Measurements from ENCODE around the gene TUBB8B.
"Not testable (repeated sequence)": the region's sequence is repeated elsewhere in the genome, so short reads cannot be mapped to it uniquely, and the experiment has no call there.

The TUBB8B gene

GRCh38 chr18:49176-49665 lies at the start of gene TUBB8B:
Gene TUBB8B, minus strand, starts transcription at chr18:49615. Its CDS starts 58 bp downstream, at chr18:49557.
- in situ Hi-C loops (cut with MboI; ENCODE audit: low sequenced_read_pairs): not testable (repeated sequence)

DNA sequence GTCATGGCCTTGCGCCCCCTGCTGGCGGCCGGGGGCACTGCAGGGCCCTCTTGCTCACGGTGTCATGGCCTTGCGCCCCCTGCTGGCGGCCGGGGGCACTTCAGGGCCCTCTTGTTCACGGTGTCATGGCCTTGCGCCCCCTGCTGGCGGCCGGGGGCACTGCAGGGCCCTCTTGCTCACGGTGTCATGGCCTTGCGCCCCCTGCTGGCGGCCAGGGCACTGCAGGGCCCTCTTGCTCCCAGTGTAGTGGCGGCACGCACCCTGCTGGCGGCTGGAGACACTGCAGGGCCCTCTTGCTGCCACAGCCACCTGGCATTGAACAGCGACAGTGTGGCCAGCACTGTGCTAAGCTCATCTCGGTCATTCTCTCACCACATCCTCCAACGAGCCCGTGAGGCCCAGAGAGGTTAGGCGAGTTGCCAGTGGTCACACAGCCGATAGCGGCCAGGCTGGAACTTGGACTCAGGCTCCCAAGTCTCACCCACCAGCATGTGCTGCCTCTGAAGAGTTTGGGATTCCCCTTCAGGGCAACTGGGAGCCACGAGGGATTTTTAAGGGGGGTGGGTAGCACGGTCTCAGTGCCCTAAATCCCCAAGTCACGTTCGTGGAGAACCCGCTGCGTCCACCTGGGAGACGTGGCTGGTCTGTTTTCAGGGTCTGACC lies 48.0 kb upstream of the TUBB8B start:
- in situ Hi-C loops (cut with MboI; ENCODE audit: low sequenced_read_pairs): not testable (repeated sequence)

DNA sequence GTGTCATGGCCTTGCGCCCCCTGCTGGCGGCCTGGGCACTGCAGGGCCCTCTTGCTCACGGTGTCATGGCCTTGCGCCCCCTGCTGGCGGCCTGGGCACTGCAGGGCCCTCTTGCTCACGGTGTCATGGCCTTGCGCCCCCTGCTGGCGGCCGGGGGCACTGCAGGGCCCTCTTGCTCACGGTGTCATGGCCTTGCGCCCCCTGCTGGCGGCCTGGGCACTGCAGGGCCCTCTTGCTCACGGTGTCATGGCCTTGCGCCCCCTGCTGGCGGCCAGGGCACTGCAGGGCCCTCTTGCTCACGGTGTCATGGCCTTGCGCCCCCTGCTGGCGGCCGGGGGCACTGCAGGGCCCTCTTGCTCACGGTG lies 47.3 kb upstream of the TUBB8B start:
- in situ Hi-C loops (cut with MboI; ENCODE audit: low sequenced_read_pairs): not testable (repeated sequence)

DNA sequence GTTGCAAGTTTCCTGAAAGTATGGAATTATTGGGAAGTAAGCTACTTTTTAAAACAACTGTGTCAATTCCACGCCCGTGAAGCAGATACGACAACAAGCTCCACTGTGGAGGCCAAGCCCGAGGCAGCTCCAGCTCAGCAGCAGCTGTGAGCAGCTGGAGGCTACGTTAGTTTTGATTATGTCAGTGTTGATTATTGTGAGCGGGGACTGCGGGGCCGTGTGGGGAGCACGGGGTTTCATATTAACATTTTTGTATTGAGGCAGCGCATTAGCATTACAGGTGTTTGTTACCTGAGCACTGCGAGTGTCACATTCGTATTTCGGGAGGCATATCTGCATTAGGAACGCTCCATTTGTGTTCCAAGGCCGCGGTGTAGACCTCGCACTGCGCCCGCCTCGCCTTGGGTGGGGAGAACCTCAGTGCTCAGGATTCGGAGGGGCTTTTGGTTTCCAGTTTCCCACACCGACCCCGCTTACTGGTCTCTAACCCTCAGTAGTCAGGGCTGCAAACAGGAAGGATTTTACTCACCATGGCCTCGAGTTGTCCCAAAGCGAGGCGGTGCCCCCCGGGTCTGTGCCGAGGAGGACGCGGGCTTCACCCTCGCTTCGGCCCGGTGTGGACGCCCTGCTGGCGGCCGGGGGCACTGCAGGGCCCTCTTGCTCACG lies 46.8 kb upstream of the TUBB8B start:
- in situ Hi-C loops (cut with MboI; ENCODE audit: low sequenced_read_pairs): not testable (repeated sequence)

GRCh38 chr18:95580-95979 lies 46.2 kb upstream of the TUBB8B start:
- in situ Hi-C loops (cut with MboI; ENCODE audit: low sequenced_read_pairs): not testable (repeated sequence)

GRCh38 chr18:93897-94408 lies 44.5 kb upstream of the TUBB8B start:
- in situ Hi-C loops (cut with MboI; ENCODE audit: low sequenced_read_pairs): not testable (repeated sequence)

- in situ Hi-C loops (cut with MboI; ENCODE audit: low sequenced_read_pairs): not testable (repeated sequence)
Measured at GRCh38 chr18:91561-91960, 42.1 kb upstream of the TUBB8B start.

GRCh38 chr18:90396-91193 lies 41.2 kb upstream of the TUBB8B start:
- in situ Hi-C loops (cut with MboI; ENCODE audit: low sequenced_read_pairs): not testable (repeated sequence)

DNA sequence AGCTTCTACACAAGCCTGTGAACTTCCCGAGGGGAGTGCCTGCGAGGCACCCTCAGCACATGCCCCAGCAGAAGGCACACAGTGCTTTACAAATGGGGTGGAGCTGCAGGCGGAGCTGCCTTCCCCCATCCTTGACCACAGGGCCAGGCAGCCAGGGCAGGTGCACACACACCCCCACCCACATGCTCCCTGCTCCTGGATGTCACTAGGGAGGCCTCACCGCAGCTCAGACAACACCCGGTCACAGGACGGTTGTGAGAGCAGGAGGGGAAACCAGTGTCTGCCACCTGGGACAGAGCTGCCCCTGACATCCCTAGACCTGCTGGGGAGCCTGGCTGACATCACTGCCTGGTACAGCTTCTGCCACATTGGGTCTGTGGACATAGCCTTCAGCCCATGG lies 39.7 kb upstream of the TUBB8B start:
- in situ Hi-C loops (cut with MboI; ENCODE audit: low sequenced_read_pairs): not testable (repeated sequence)

- in situ Hi-C loops (cut with MboI; ENCODE audit: low sequenced_read_pairs): not testable (repeated sequence)
Measured at GRCh38 chr18:84801-85200, 35.4 kb upstream of the TUBB8B start.

- in situ Hi-C loops (cut with MboI; ENCODE audit: low sequenced_read_pairs): not testable (repeated sequence)
Measured at GRCh38 chr18:82626-83209, 33.3 kb upstream of the TUBB8B start.

GRCh38 chr18:80881-81280 lies 31.5 kb upstream of the TUBB8B start:
- in situ Hi-C loops (cut with MboI; ENCODE audit: low sequenced_read_pairs): not testable (repeated sequence)

- in situ Hi-C loops (cut with MboI; ENCODE audit: low sequenced_read_pairs): not testable (repeated sequence)
Measured at GRCh38 chr18:80202-80601, 30.8 kb upstream of the TUBB8B start.

- in situ Hi-C loops (cut with MboI; ENCODE audit: low sequenced_read_pairs): not testable (repeated sequence)
Measured at GRCh38 chr18:75525-76160, 26.2 kb upstream of the TUBB8B start.

DNA sequence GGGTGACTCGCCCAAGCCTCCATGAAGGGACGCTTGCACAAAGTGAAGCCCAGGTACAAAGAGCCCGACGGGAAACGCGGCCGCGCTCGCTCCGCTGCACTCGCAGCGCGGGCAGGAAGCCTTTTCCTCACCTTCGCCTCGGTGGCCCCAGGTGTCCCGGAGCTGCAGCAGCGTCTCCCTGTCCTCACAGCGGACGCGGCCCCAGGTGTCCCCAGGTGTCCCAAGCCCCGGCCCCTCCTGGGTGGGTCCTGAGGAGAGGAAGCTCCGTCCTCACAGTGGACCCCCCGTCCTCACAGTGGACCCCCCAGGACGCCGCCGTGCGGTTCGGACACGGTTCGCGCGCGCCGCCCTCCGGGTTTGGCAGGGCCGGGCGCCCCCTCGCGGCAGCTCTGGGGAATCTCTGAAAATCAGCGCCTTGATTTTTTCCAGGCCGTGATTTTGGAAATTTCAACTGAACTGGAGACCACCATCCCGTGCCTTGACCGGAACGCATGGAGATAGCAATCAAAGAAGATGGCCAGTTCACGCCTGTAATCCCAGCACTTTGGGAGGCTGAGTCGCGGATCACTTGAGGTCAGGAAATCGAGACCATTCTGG lies 23.9 kb upstream of the TUBB8B start:
- in situ Hi-C loops (cut with MboI; ENCODE audit: low sequenced_read_pairs): not testable (repeated sequence)

DNA sequence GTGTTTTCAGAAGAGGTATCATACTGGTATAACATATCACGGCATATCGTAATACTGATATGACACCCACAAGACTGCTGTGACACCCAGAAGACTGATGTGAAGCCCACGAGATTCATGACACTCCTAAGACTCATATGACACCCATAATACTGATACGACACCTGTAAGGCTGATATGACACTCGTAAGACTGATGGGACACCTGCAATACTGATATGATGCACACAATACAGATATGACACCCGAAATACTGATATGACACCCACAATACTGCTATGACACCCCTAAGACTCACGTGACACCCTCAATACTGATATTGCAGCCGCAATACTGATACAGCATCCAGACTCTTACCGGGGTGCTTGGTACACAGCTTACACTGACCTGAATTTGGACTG lies 18.3 kb upstream of the TUBB8B start:
- in situ Hi-C loops (cut with MboI; ENCODE audit: low sequenced_read_pairs): not testable (repeated sequence)

DNA sequence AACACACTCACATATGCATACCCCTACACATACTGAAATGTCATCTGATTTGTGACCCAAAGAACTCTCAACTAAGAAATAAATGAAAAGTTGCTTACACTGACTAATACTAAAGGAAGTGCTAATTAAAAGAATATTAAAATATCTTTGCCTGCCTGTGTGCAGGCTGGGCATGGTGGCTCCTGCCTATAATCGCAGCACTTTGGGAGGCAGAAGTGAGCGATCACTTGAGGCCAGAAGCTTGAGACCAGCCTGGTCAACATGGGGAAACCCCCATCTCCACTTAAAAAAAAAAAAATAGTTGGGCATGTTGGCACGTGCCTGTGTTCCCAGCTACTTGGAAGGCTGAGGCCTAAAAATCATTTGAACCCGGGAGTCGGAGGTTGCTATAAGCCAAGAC lies 14.9 kb upstream of the TUBB8B start:
- in situ Hi-C loops (cut with MboI; ENCODE audit: low sequenced_read_pairs): not testable (repeated sequence)

DNA sequence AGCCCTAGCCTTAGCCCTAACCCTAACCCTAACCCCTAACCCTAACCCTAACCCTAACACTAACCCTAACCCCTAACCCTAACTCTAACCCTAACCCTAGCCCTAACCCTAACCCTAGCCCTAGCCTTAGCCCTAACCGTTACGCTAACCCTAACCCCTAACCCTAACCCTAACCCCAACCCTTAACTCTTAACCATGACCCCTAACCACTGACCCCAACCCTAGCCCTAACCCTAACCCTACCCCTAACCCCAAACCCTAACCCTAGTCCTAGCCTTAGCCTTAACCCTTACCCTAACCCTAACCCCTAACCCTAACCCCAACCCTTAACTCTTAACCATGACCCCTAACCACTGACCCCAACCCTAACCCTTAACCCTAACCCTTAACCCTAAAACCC lies 14.2 kb upstream of the TUBB8B start:
- in situ Hi-C loops (cut with MboI; ENCODE audit: low sequenced_read_pairs): not testable (repeated sequence)

DNA sequence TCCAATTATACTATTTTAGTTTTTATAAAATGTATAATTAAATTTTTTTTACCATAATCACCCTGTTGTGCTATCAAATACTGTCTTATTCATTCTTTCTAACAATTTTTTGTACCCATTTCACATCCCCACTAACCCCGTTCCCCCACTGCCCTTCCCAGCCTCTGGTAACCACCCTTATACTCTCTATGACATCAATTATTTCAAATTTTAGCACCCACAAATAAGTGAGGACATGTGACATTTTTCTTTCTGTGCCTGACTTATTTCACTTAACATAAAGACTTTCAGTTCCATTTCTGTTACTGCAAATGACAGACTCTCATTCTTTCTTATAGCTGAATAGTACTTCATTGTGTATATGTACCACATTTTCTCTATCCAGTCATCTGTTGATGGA lies 5.0 kb upstream of the TUBB8B start:
- in situ Hi-C loops (cut with MboI; ENCODE audit: low sequenced_read_pairs): not testable (repeated sequence)

DNA sequence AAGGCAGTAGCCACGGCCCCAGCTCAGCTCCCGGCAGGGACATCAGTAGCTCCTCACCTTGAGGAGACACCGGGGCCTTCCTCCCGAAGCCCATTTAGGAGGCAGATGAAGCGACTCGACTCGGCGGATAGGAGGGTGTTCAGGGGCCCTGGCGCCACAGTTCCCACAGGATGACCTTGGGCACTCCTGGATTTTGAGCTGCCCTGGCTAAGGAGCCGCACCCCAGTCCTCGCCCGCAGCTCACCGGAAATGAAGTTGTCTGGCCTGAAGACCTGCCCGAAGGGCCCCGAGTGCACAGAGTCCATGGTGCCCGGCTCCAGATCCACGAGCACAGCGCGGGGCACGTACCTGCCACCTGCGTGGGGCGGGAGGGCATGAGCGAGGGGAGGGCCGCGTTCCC lies 719 bp downstream of the TUBB8B start:
- in situ Hi-C loops (cut with MboI; ENCODE audit: low sequenced_read_pairs): not testable (repeated sequence)
